ENCODE results near the gene GSE1.

The GSE1 gene

GRCh38 chr16:85690469-85691064 is 77.4 kb downstream of the GSE1 start:
- Histone ChIP-seq H2BK120ac (ENCODE audit: low read depth, low read length) (no peak overlapping the region), H3K23ac (ENCODE audit: low read length in 2 of 2) (no peak overlapping the region), H3K27ac (ENCODE audit: low read length, poor library complexity, severe bottlenecking) (no peak overlapping the region), H3K4me3 (ENCODE audit: insufficient read depth in 1 of 2, low read depth in 1 of 2, low read length in 2 of 2) (no peak overlapping the region), H3K18ac (ENCODE audit: low read depth in 1 of 2, low read length in 2 of 2) (no peak overlapping the region), H3K36me3 (ENCODE audit: control insufficient read depth in 1 of 2, insufficient read depth in 2 of 2, low read depth in 1 of 2, low read length in 2 of 2) (no peaks in the 10 kb centered on the region), H2AK5ac (ENCODE audit: low read length, severe bottlenecking) (no peak overlapping the region), H4K91ac (ENCODE audit: low read length) (no peak overlapping the region), H4K8ac (ENCODE audit: low read length) (no peak overlapping the region), H2AFZ (ENCODE audit: low read depth, low read length) (no peak overlapping the region), H3K4ac (ENCODE audit: low read depth in 1 of 2, low read length in 2 of 2) (no peak overlapping the region), H2BK12ac (ENCODE audit: low read length in 2 of 2) (no peak overlapping the region), H3K9me3 (ENCODE audit: control insufficient read depth, low read length) (no peaks in the 10 kb centered on the region), H2BK15ac (ENCODE audit: low read depth, poor library complexity, severe bottlenecking) (no peak overlapping the region), H3K27me3 (ENCODE audit: control insufficient read depth in 1 of 2, insufficient read depth in 1 of 2, low read length in 2 of 2) (peaks cover 26 to 43% of the 10 kb centered on the region in 2 experiments), H2BK5ac (ENCODE audit: low read depth, low read length, poor library complexity, severe bottlenecking) (no peak overlapping the region), H3K14ac (ENCODE audit: low read length in 2 of 2) (no peak overlapping the region), H3K4me1 (ENCODE audit: control insufficient read depth, insufficient read depth, low read depth, low read length) (peaks cover 9% of the 10 kb centered on the region), H3K79me1 (replicated peaks; ENCODE audit: low read length, poor library complexity, severe bottlenecking) (peaks cover 8% of the 10 kb centered on the region), H3K4me2 (ENCODE audit: low read length, poor library complexity, severe bottlenecking) (no peak overlapping the region), H3K9ac (ENCODE audit: low read length) (no peak overlapping the region)
- WGBS = 59% methylated on average over 7 of the region's 7 CpGs
- peak; percentile 38 for DNase-seq

DNA sequence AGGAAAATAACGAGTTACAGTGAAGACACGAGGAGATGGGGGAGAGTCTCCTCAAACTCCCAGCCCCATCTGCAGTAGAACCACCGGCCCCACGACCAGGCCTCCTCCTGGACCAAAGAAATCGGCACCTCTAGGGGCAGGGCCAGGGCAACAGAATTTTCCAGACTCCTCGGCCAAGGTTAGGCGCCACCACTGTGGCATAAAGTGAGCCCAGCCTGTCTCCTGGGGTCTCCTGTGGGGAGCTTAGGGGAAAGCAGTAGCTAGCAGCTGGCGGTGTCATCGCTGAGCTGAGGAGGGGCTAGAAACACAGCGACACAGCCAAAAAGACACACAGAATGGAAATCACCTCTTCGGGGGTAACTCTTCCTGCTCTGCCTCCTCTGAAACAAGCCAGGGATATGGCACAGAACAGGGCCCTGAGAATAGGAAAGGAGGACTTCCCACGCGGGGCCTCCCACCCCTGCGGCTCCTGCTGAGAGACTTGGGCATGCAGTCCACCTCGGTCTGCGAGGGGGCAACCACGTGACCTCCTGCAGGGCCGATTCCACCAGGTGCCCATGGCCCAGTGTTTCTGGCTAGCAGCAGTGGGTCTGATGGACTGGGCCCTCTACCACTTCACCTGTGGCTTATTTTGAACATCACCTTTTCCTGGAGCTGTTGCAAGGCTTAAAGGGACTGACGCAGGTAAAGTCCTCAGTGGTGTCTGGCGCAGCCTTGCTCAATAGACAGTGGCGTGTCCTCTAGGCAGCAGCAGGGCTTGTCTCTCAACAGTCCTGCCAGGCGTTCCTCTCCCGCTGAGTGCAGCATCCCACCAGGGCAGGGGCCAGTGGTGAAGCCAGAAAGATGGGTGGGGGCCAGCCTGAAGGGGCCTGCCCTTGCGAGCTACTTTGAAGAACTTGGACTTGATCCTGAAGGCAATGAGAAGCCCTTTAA is 82.3 kb downstream of the GSE1 start:
- Histone ChIP-seq H4K91ac (ENCODE audit: low read length) (no peak overlapping the region), H3K4ac (ENCODE audit: low read depth in 1 of 2, low read length in 2 of 2) (no peak overlapping the region), H3K27me3 (ENCODE audit: control insufficient read depth in 1 of 2, insufficient read depth in 1 of 2, low read length in 2 of 2) (peaks cover 53 to 69% of the 10 kb centered on the region in 2 experiments), H3K4me2 (ENCODE audit: low read length, poor library complexity, severe bottlenecking) (no peak overlapping the region), H3K9ac (ENCODE audit: low read length) (no peak overlapping the region), H2BK120ac (ENCODE audit: low read depth, low read length) (no peak overlapping the region), H3K79me1 (replicated peaks; ENCODE audit: low read length, poor library complexity, severe bottlenecking) (no peaks in the 10 kb centered on the region), H3K4me1 (ENCODE audit: control insufficient read depth, insufficient read depth, low read depth, low read length) (peaks cover 3% of the 10 kb centered on the region), H2AFZ (ENCODE audit: low read depth, low read length) (no peak overlapping the region), H2AK5ac (ENCODE audit: low read length, severe bottlenecking) (no peak overlapping the region), H3K27ac (ENCODE audit: low read length, poor library complexity, severe bottlenecking) (no peak overlapping the region), H3K14ac (ENCODE audit: low read length in 2 of 2) (no peak overlapping the region), H4K8ac (ENCODE audit: low read length) (no peak overlapping the region), H3K36me3 (ENCODE audit: control insufficient read depth in 1 of 2, insufficient read depth in 2 of 2, low read depth in 1 of 2, low read length in 2 of 2) (no peaks in the 10 kb centered on the region), H3K4me3 (ENCODE audit: insufficient read depth in 1 of 2, low read depth in 1 of 2, low read length in 2 of 2) (no peak overlapping the region), H2BK5ac (ENCODE audit: low read depth, low read length, poor library complexity, severe bottlenecking) (no peak overlapping the region), H2BK15ac (ENCODE audit: low read depth, poor library complexity, severe bottlenecking) (no peak overlapping the region), H3K9me3 (ENCODE audit: control insufficient read depth, low read length) (no peaks in the 10 kb centered on the region), H3K18ac (ENCODE audit: low read depth in 1 of 2, low read length in 2 of 2) (no peak overlapping the region), H2BK12ac (ENCODE audit: low read length in 2 of 2) (no peak overlapping the region), H3K23ac (ENCODE audit: low read length in 2 of 2) (no peak overlapping the region)
- 91% methylated on average over 24 of the region's 24 CpGs for WGBS
- DNase-seq = no peak

GRCh38 chr16:85696781-85697180 is 83.7 kb downstream of the GSE1 start:
- Histone ChIP-seq H2BK120ac (ENCODE audit: low read depth, low read length) (no peak overlapping the region), H3K27ac (ENCODE audit: low read length, poor library complexity, severe bottlenecking) (no peak overlapping the region), H3K14ac (ENCODE audit: low read length in 2 of 2) (no peak overlapping the region), H3K9me3 (ENCODE audit: control insufficient read depth, low read length) (peaks cover 4% of the 10 kb centered on the region), H3K36me3 (ENCODE audit: control insufficient read depth in 1 of 2, insufficient read depth in 2 of 2, low read depth in 1 of 2, low read length in 2 of 2) (no peaks in the 10 kb centered on the region), H3K4ac (ENCODE audit: low read depth in 1 of 2, low read length in 2 of 2) (no peak overlapping the region), H4K8ac (ENCODE audit: low read length) (no peak overlapping the region), H4K91ac (ENCODE audit: low read length) (no peak overlapping the region), H2AK5ac (ENCODE audit: low read length, severe bottlenecking) (no peak overlapping the region), H2BK15ac (ENCODE audit: low read depth, poor library complexity, severe bottlenecking) (no peak overlapping the region), H3K4me2 (ENCODE audit: low read length, poor library complexity, severe bottlenecking) (no peak overlapping the region), H3K4me1 (ENCODE audit: control insufficient read depth, insufficient read depth, low read depth, low read length) (peaks cover 3% of the 10 kb centered on the region), H3K4me3 (ENCODE audit: insufficient read depth in 1 of 2, low read depth in 1 of 2, low read length in 2 of 2) (no peak overlapping the region), H3K9ac (ENCODE audit: low read length) (no peak overlapping the region), H2BK12ac (ENCODE audit: low read length in 2 of 2) (no peak overlapping the region), H3K27me3 (ENCODE audit: control insufficient read depth in 1 of 2, insufficient read depth in 1 of 2, low read length in 2 of 2) (peaks cover 58 to 59% of the 10 kb centered on the region in 2 experiments), H3K23ac (ENCODE audit: low read length in 2 of 2) (no peak overlapping the region), H3K79me1 (replicated peaks; ENCODE audit: low read length, poor library complexity, severe bottlenecking) (no peaks in the 10 kb centered on the region), H3K18ac (ENCODE audit: low read depth in 1 of 2, low read length in 2 of 2) (no peak overlapping the region), H2AFZ (ENCODE audit: low read depth, low read length) (no peak overlapping the region), H2BK5ac (ENCODE audit: low read depth, low read length, poor library complexity, severe bottlenecking) (no peak overlapping the region)
- WGBS = 97% methylated on average over 16 of the region's 16 CpGs
- DNase-seq = no peak

DNA sequence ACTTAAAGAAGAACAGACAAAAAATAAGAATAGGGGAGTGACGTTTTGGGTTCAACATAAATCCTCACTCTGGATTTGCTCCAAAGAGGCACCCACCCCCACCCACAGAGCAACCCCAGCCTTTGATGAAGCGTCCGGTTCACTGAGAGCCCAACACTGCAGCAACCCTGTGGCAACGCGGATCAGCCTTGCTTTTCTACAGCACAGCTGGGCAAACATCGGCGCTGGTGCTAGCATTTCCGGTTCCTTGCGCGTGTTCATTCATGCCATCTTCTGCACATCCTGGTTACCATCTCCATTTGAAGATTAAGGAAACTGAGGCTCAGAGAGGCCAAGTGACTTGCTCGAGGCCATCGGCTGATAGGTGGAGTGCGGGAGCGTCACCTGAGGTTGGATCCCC is 84.3 kb downstream of the GSE1 start:
- Histone ChIP-seq H3K4me2 (ENCODE audit: low read length, poor library complexity, severe bottlenecking) (no peak overlapping the region), H3K27me3 (ENCODE audit: control insufficient read depth in 1 of 2, insufficient read depth in 1 of 2, low read length in 2 of 2) (peaks cover 56% of the 10 kb centered on the region in 2 experiments), H3K18ac (ENCODE audit: low read depth in 1 of 2, low read length in 2 of 2) (no peak overlapping the region), H2BK15ac (ENCODE audit: low read depth, poor library complexity, severe bottlenecking) (no peak overlapping the region), H2BK120ac (ENCODE audit: low read depth, low read length) (no peak overlapping the region), H3K23ac (ENCODE audit: low read length in 2 of 2) (no peak overlapping the region), H3K27ac (ENCODE audit: low read length, poor library complexity, severe bottlenecking) (no peak overlapping the region), H2AK5ac (ENCODE audit: low read length, severe bottlenecking) (no peak overlapping the region), H3K4ac (ENCODE audit: low read depth in 1 of 2, low read length in 2 of 2) (no peak overlapping the region), H4K8ac (ENCODE audit: low read length) (no peak overlapping the region), H3K36me3 (ENCODE audit: control insufficient read depth in 1 of 2, insufficient read depth in 2 of 2, low read depth in 1 of 2, low read length in 2 of 2) (no peaks in the 10 kb centered on the region), H4K91ac (ENCODE audit: low read length) (no peak overlapping the region), H3K9me3 (ENCODE audit: control insufficient read depth, low read length) (peaks cover 7% of the 10 kb centered on the region), H3K14ac (ENCODE audit: low read length in 2 of 2) (no peak overlapping the region), H2AFZ (ENCODE audit: low read depth, low read length) (no peak overlapping the region), H3K9ac (ENCODE audit: low read length) (no peak overlapping the region), H3K4me1 (ENCODE audit: control insufficient read depth, insufficient read depth, low read depth, low read length) (peaks cover 3% of the 10 kb centered on the region), H3K4me3 (ENCODE audit: insufficient read depth in 1 of 2, low read depth in 1 of 2, low read length in 2 of 2) (no peak overlapping the region), H2BK5ac (ENCODE audit: low read depth, low read length, poor library complexity, severe bottlenecking) (no peak overlapping the region), H3K79me1 (replicated peaks; ENCODE audit: low read length, poor library complexity, severe bottlenecking) (no peaks in the 10 kb centered on the region), H2BK12ac (ENCODE audit: low read length in 2 of 2) (no peak overlapping the region)
- DNase-seq = no peak
- WGBS = 91% methylated on average over 14 of the region's 14 CpGs

Data from mesenchymal stem cell (in vitro differentiated cells and primary cell).